ENCODE results near the gene ARHGAP9.

The ARHGAP9 gene

DNA sequence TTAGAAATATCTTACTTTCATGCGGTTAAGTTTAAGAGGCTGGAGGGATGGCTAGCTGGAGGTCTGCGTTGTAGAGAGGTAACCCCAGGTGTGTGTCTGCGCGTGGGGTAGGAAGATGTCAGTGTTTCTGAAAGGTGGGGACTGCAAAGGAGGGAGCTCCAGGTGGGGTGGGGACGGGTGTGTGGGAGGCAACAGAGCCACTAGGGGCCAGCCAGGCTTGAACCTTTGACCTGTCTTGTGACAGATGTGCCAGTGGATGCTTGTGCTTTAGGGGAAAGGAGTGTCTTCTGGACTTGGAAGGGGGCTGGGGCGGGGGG, 19.2 kb downstream of the ARHGAP9 start:
- ChIA-PET POLR2A (interaction anchor here (0.6 to 4.0 kb wide), 4 partner anchors 46 to 231 kb away, joined by 3 to 13 read pairs (median 8); partner anchors contain the start of genes DDIT3 and SHMT2), CTCF (interaction anchor here (1.2 to 4.2 kb wide), 5 partner anchors 7 to 217 kb away, joined by 5 to 38 read pairs (median 24); no protein-coding TSS in a partner anchor)
- Histone ChIP-seq H3K4me1 (ENCODE audit: control insufficient read depth, insufficient read depth, low read length) (peaks cover 8% of the 10 kb centered on the region), H3K9me3 (ENCODE audit: control insufficient read depth, insufficient read depth, low read depth, low read length) (no peaks in the 10 kb centered on the region), H3K36me3 (ENCODE audit: control insufficient read depth in 2 of 2, insufficient read depth in 1 of 2, low read length in 2 of 2) (no peaks in the 10 kb centered on the region), H3K4me3 (ENCODE audit: low read depth, low read length) (no peak overlapping the region), H3K27ac (ENCODE audit: extremely low read depth, low read depth, low read length) (no peak overlapping the region)
- no peak for TF ChIP-seq ZNF585B (tag by site-specific recombination; IDR thresholded peaks at IDR 0.05)
- no peak for TF ChIP-seq ZXDB (tag by site-specific recombination; IDR thresholded peaks at IDR 0.05)
- peak; percentile 37 for TF ChIP-seq ZFHX2 (tag by site-specific recombination; conservative IDR thresholded peaks at IDR 0.05)
- TF ChIP-seq, protein P1, sequence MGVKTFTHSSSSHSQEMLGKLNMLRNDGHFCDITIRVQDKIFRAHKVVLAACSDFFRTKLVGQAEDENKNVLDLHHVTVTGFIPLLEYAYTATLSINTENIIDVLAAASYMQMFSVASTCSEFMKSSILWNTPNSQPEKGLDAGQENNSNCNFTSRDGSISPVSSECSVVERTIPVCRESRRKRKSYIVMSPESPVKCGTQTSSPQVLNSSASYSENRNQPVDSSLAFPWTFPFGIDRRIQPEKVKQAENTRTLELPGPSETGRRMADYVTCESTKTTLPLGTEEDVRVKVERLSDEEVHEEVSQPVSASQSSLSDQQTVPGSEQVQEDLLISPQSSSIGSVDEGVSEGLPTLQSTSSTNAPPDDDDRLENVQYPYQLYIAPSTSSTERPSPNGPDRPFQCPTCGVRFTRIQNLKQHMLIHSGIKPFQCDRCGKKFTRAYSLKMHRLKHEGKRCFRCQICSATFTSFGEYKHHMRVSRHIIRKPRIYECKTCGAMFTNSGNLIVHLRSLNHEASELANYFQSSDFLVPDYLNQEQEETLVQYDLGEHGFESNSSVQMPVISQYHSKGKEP (tag by site-specific recombination; IDR thresholded peaks at IDR 0.05) = no peak
- TF ChIP-seq FEZF1 (tag by site-specific recombination; IDR thresholded peaks at IDR 0.05) = no peak
- peak; percentile 56; the same call in 1 of the 2 replicates for TF ChIP-seq BCL11B (tag by site-specific recombination; IDR thresholded peaks at IDR 0.05; ENCODE audit: low read depth)
- no peak for TF ChIP-seq ZNF311 (tag by site-specific recombination; IDR thresholded peaks at IDR 0.05; ENCODE audit: borderline replicate concordance)
- TF ChIP-seq ZEB2 (tag by site-specific recombination; IDR thresholded peaks at IDR 0.05) = 0 out of 2 replicates have a peak, but pooled peaks have one; percentile 34
- TF ChIP-seq ZNF449 (tag by site-specific recombination; IDR thresholded peaks at IDR 0.05) = no peak
- TF ChIP-seq PRDM10 (tag by site-specific recombination; IDR thresholded peaks at IDR 0.05) = no peak
- no peak for TF ChIP-seq ZNF510 (tag by site-specific recombination; IDR thresholded peaks at IDR 0.05; ENCODE audit: insufficient replicate concordance)
- TF ChIP-seq ZNF302 (tag by site-specific recombination; IDR thresholded peaks at IDR 0.05; ENCODE audit: low read depth) = no peak
- TF ChIP-seq REPIN1 (tag by site-specific recombination; IDR thresholded peaks at IDR 0.05; ENCODE audit: low read depth) = no peak
- no peak for TF ChIP-seq ZNF292 (tag by site-specific recombination; IDR thresholded peaks at IDR 0.05; ENCODE audit: borderline replicate concordance, low read depth)
- TF ChIP-seq, protein P2, sequence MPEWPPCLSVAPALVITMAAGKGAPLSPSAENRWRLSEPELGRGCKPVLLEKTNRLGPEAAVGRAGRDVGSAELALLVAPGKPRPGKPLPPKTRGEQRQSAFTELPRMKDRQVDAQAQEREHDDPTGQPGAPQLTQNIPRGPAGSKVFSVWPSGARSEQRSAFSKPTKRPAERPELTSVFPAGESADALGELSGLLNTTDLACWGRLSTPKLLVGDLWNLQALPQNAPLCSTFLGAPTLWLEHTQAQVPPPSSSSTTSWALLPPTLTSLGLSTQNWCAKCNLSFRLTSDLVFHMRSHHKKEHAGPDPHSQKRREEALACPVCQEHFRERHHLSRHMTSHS (tag by site-specific recombination; IDR thresholded peaks at IDR 0.05) = no peak
- TF ChIP-seq, protein P3, sequence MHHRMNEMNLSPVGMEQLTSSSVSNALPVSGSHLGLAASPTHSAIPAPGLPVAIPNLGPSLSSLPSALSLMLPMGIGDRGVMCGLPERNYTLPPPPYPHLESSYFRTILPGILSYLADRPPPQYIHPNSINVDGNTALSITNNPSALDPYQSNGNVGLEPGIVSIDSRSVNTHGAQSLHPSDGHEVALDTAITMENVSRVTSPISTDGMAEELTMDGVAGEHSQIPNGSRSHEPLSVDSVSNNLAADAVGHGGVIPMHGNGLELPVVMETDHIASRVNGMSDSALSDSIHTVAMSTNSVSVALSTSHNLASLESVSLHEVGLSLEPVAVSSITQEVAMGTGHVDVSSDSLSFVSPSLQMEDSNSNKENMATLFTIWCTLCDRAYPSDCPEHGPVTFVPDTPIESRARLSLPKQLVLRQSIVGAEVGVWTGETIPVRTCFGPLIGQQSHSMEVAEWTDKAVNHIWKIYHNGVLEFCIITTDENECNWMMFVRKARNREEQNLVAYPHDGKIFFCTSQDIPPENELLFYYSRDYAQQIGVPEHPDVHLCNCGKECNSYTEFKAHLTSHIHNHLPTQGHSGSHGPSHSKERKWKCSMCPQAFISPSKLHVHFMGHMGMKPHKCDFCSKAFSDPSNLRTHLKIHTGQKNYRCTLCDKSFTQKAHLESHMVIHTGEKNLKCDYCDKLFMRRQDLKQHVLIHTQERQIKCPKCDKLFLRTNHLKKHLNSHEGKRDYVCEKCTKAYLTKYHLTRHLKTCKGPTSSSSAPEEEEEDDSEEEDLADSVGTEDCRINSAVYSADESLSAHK (tag by site-specific recombination; IDR thresholded peaks at IDR 0.05) = no peak
- no peak for TF ChIP-seq ZNF768 (tag by site-specific recombination; IDR thresholded peaks at IDR 0.05)
- no peak for TF ChIP-seq ZNF169 (tag by site-specific recombination; IDR thresholded peaks at IDR 0.05)
- TF ChIP-seq PBX3 (CRISPR knock-in tag; IDR thresholded peaks at IDR 0.05) = no peak
- no peak for TF ChIP-seq ZNF660 (tag by site-specific recombination; IDR thresholded peaks at IDR 0.05)
- no peak for TF ChIP-seq ZNF777 (tag by site-specific recombination; IDR thresholded peaks at IDR 0.05; ENCODE audit: borderline replicate concordance)
- no peak for TF ChIP-seq ZIC2 (tag by site-specific recombination; IDR thresholded peaks at IDR 0.05)
- no peak for TF ChIP-seq ZNF670 (tag by site-specific recombination; IDR thresholded peaks at IDR 0.05; ENCODE audit: low read depth)
- no peak for TF ChIP-seq ZNF658 (tag by site-specific recombination; IDR thresholded peaks at IDR 0.05)
- TF ChIP-seq ZSCAN16 (tag by site-specific recombination; IDR thresholded peaks at IDR 0.05) = no peak
- TF ChIP-seq ZNF366 (tag by site-specific recombination; conservative IDR thresholded peaks at IDR 0.05) = peak; percentile 91
- no peak for TF ChIP-seq TRIM28 (IDR thresholded peaks at IDR 0.05; ENCODE audit: borderline replicate concordance, low read length)
- TF ChIP-seq ZNF610 (tag by site-specific recombination; IDR thresholded peaks at IDR 0.05; ENCODE audit: borderline replicate concordance) = no peak
- peak; percentile 33 for TF ChIP-seq SP2 (tag by site-specific recombination; IDR thresholded peaks at IDR 0.05)

Data from HEK293 (cell line).